Measurements from ENCODE around the gene LRRK1. TPM values are rescaled to one million over a fixed set of nuclear protein-coding genes. Genes with fewer than 3 reads are reported as not detected.

The LRRK1 gene
- total RNA-seq, 1 experiment from 2014 or later, result 7.6 TPM

GRCh38 chr15:101004986-101005747 lies 86.0 kb downstream of the LRRK1 start:
- Mint-ChIP-seq H3K4me1 (peaks cover 32% of the 10 kb centered on the region), H3K9me3 (peaks cover 31% of the 10 kb centered on the region), H3K36me3 (peaks cover 19% of the 10 kb centered on the region), H3K27ac (no peak overlapping the region), H3K4me3 (no peak overlapping the region), H3K27me3 (ENCODE audit: low read depth) (peaks cover 17% of the 10 kb centered on the region)
- POLR2A ChIA-PET, result no interaction called here
- no peak for DNase-seq (ENCODE audit: low spot score)
- CTCF ChIA-PET, result interaction anchor here (1.4 kb wide), 1 partner anchor 87 kb away, joined by 11 read pairs; no protein-coding TSS in a partner anchor
- no peak for TF ChIP-seq ZNF671 (CRISPR knock-in tag; IDR thresholded peaks at IDR 0.05)
- no peak for TF ChIP-seq ATF2 (CRISPR knock-in tag; IDR thresholded peaks at IDR 0.05; ENCODE audit: borderline replicate concordance, low read depth)
- no peak for TF ChIP-seq GABPB1 (CRISPR knock-in tag; IDR thresholded peaks at IDR 0.05)
- no peak for TF ChIP-seq ATF1 (CRISPR knock-in tag; IDR thresholded peaks at IDR 0.05)
- TF ChIP-seq ZNF425 (CRISPR knock-in tag; conservative IDR thresholded peaks at IDR 0.05), result no peak
- no peak for TF ChIP-seq NFE2L1 (CRISPR knock-in tag; IDR thresholded peaks at IDR 0.05)
- no peak for TF ChIP-seq SMAD4 (CRISPR knock-in tag; IDR thresholded peaks at IDR 0.05)
- no peak for TF ChIP-seq ZNF423 (CRISPR knock-in tag; IDR thresholded peaks at IDR 0.05)
- no peak for TF ChIP-seq MAX (CRISPR knock-in tag; IDR thresholded peaks at IDR 0.05)
- TF ChIP-seq ZNF396 (CRISPR knock-in tag; IDR thresholded peaks at IDR 0.05; ENCODE audit: borderline replicate concordance), result no peak
- no peak for TF ChIP-seq PRDM15 (CRISPR knock-in tag; IDR thresholded peaks at IDR 0.05)
- TF ChIP-seq ZNF121 (CRISPR knock-in tag; IDR thresholded peaks at IDR 0.05), result no peak
- no peak for TF ChIP-seq CDX4 (CRISPR knock-in tag; IDR thresholded peaks at IDR 0.05; ENCODE audit: borderline replicate concordance)
- TF ChIP-seq ATF6 (CRISPR knock-in tag; IDR thresholded peaks at IDR 0.05), result no peak
- no peak for TF ChIP-seq ZSCAN18 (CRISPR knock-in tag; IDR thresholded peaks at IDR 0.05)
- TF ChIP-seq USF1 (CRISPR knock-in tag; IDR thresholded peaks at IDR 0.05), result no peak
- TF ChIP-seq FOXK1 (CRISPR knock-in tag; IDR thresholded peaks at IDR 0.05), result no peak
- TF ChIP-seq ZNF416 (CRISPR knock-in tag; IDR thresholded peaks at IDR 0.05), result no peak
- ATAC-seq, result no peak

Measured in WTC11 (cell line).